ENCODE data around the gene ACP6.

DNA sequence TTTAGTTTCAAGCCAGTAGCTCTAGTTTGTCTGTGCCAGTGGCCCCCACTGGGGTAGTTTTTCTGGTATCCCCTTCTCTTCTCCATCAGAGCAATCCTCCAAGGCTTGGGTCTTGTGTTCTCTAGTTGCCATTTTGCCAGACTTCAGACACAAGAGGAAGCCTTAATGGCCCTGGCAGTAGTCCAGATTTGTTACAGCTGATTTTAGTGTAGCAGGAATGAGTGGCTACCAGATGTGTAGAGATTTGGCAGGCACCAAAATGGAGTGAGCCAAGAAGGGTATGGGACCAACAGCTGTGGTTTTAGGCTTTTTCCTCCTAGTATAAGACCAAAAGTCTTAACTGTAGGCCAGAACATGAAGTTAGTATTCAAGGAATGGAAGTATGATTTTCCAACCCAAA is 56.8 kb downstream of the ACP6 start:
- TF ChIP-seq, protein P1, sequence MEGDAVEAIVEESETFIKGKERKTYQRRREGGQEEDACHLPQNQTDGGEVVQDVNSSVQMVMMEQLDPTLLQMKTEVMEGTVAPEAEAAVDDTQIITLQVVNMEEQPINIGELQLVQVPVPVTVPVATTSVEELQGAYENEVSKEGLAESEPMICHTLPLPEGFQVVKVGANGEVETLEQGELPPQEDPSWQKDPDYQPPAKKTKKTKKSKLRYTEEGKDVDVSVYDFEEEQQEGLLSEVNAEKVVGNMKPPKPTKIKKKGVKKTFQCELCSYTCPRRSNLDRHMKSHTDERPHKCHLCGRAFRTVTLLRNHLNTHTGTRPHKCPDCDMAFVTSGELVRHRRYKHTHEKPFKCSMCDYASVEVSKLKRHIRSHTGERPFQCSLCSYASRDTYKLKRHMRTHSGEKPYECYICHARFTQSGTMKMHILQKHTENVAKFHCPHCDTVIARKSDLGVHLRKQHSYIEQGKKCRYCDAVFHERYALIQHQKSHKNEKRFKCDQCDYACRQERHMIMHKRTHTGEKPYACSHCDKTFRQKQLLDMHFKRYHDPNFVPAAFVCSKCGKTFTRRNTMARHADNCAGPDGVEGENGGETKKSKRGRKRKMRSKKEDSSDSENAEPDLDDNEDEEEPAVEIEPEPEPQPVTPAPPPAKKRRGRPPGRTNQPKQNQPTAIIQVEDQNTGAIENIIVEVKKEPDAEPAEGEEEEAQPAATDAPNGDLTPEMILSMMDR (IDR thresholded peaks at IDR 0.05), result no peak
- TF ChIP-seq SIN3A (IDR thresholded peaks at IDR 0.05; ENCODE audit: borderline replicate concordance, insufficient read depth, low read depth, low read length), result no peak

All from Panc1 (cell line).